ENCODE measurements around the gene HS2ST1. TPM values are rescaled to one million over a fixed set of nuclear protein-coding genes. Genes with fewer than 3 reads are reported as not detected.

Gene HS2ST1
- total RNA-seq, 1 experiment from 2014 or later: 35.0 TPM

- H3K79me2 ChIP-seq (ENCODE audit: low read depth): no peaks in the 10 kb centered on the region
- H3K9me3 ChIP-seq (ENCODE audit: insufficient read depth, low read depth): peaks cover 4% of the 10 kb centered on the region; the same call in 1 of the 2 replicates
- intact Hi-C loops (cut with micrococcal nuclease; ENCODE audit: unreplicated experiment): loop anchor here (1.0 to 10.0 kb wide), 4 partner anchors 8 to 664 kb away; no protein-coding TSS in a partner anchor
- no peaks in the 10 kb centered on the region for H3K36me3 ChIP-seq (ENCODE audit: low read depth)
- ChIA-PET CTCF (no interaction called here), POLR2A (ENCODE audit: unreplicated experiment) (interaction anchor here (0.6 kb wide), 1 partner anchor 84 kb away, joined by 3 read pairs; no protein-coding TSS in a partner anchor)
- peak overlapping the region; percentile 67 for H3K27ac ChIP-seq
- BruUV-seq (replicated peaks): no TSS peak
- H3K4me2 ChIP-seq: peak overlapping the region; percentile 49
- H4K20me1 ChIP-seq (ENCODE audit: insufficient read depth): no peaks in the 10 kb centered on the region
- peaks cover 18% of the 10 kb centered on the region for H3F3A ChIP-seq (ENCODE audit: insufficient read depth, low read depth)
- H3K9me2 ChIP-seq (ENCODE audit: insufficient read depth): no peaks in the 10 kb centered on the region
- no peaks in the 10 kb centered on the region for H3K27me3 ChIP-seq (ENCODE audit: insufficient read depth, low read depth)
- peak; percentile 75 to 97 for DNase-seq
- TF ChIP-seq EZH2 (IDR thresholded peaks at IDR 0.05; ENCODE audit: low read depth) (no peak), CTCF (conservative IDR thresholded peaks at IDR 0.05) (no peak)
- H2AFZ ChIP-seq: no peak overlapping the region
- H3K4me1 ChIP-seq (replicated peaks; ENCODE audit: insufficient read depth): peaks cover 26% of the 10 kb centered on the region
- H3K4me3 ChIP-seq: no peak overlapping the region
Measured at GRCh38 chr1:87140831-87141540, 226.6 kb downstream of the HS2ST1 start.

DNA sequence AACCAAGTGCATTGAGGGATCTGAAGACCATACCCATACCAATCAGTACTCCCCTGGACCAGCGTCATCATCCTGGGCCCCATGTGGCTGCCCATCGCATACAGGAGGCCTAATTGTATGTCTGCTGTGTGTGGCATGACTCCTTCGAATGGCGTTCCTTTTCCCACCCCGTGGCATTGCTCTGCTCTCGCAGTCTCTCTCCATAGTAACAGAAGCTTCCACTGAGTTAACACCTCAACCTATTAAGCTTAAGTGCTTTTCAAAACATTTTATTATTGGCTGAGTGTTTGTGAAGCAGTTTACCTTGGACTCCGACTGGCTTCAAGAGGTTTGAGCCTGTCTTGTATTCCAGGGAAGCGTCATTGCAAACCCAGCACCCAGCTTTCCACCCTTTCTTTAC is 227.1 kb downstream of the HS2ST1 start:
- Histone ChIP-seq H3K27ac (peak overlapping the region; percentile 67), H3K36me3 (ENCODE audit: low read depth) (no peaks in the 10 kb centered on the region), H3K4me3 (no peak overlapping the region), H3K9me3 (ENCODE audit: insufficient read depth, low read depth) (peaks cover 4% of the 10 kb centered on the region; the same call in 1 of the 2 replicates), H3K79me2 (ENCODE audit: low read depth) (no peaks in the 10 kb centered on the region), H2AFZ (no peak overlapping the region), H3F3A (ENCODE audit: insufficient read depth, low read depth) (peaks cover 18% of the 10 kb centered on the region), H3K4me1 (replicated peaks; ENCODE audit: insufficient read depth) (peaks cover 26% of the 10 kb centered on the region), H4K20me1 (ENCODE audit: insufficient read depth) (no peaks in the 10 kb centered on the region), H3K9me2 (ENCODE audit: insufficient read depth) (no peaks in the 10 kb centered on the region), H3K4me2 (peak overlapping the region; percentile 49), H3K27me3 (ENCODE audit: insufficient read depth, low read depth) (no peaks in the 10 kb centered on the region)
- DNase-seq: no peak
- TF ChIP-seq EZH2 (IDR thresholded peaks at IDR 0.05; ENCODE audit: low read depth) (no peak), CTCF (conservative IDR thresholded peaks at IDR 0.05) (no peak)
- no TSS peak for BruUV-seq (replicated peaks)
- intact Hi-C loops (cut with micrococcal nuclease; ENCODE audit: unreplicated experiment): loop anchor here (1.0 to 10.0 kb wide), 4 partner anchors 8 to 663 kb away; no protein-coding TSS in a partner anchor
- CTCF ChIA-PET: no interaction called here
- POLR2A ChIA-PET (ENCODE audit: unreplicated experiment): interaction anchor here (0.6 kb wide), 1 partner anchor 83 kb away, joined by 3 read pairs; no protein-coding TSS in a partner anchor

GRCh38 chr1:87143413-87144135 is 229.1 kb downstream of the HS2ST1 start:
- TF ChIP-seq EZH2 (IDR thresholded peaks at IDR 0.05; ENCODE audit: low read depth) (no peak), CTCF (conservative IDR thresholded peaks at IDR 0.05) (no peak)
- H3K79me2 ChIP-seq (ENCODE audit: low read depth): no peaks in the 10 kb centered on the region
- POLR2A ChIA-PET (ENCODE audit: unreplicated experiment): interaction anchor here (0.5 kb wide), 1 partner anchor 173 kb away, joined by 4 read pairs; no protein-coding TSS in a partner anchor
- H3K9me3 ChIP-seq (ENCODE audit: insufficient read depth, low read depth): peaks cover 4% of the 10 kb centered on the region; the same call in 1 of the 2 replicates
- H2AFZ ChIP-seq: no peak overlapping the region
- no peaks in the 10 kb centered on the region for H4K20me1 ChIP-seq (ENCODE audit: insufficient read depth)
- BruUV-seq (replicated peaks): no TSS peak
- peaks cover 29% of the 10 kb centered on the region for H3K4me1 ChIP-seq (replicated peaks; ENCODE audit: insufficient read depth)
- H3K27me3 ChIP-seq (ENCODE audit: insufficient read depth, low read depth): no peaks in the 10 kb centered on the region
- no peak overlapping the region for H3K27ac ChIP-seq
- H3K36me3 ChIP-seq (ENCODE audit: low read depth): no peaks in the 10 kb centered on the region
- CTCF ChIA-PET: no interaction called here
- no peaks in the 10 kb centered on the region for H3K9me2 ChIP-seq (ENCODE audit: insufficient read depth)
- H3K4me3 ChIP-seq: no peak overlapping the region
- intact Hi-C loops (cut with micrococcal nuclease; ENCODE audit: unreplicated experiment): loop anchor here (10.0 kb wide), 1 partner anchor 661 kb away; no protein-coding TSS in a partner anchor
- no peak for DNase-seq
- no peak overlapping the region for H3K4me2 ChIP-seq
- H3F3A ChIP-seq (ENCODE audit: insufficient read depth, low read depth): peaks cover 21% of the 10 kb centered on the region

All from PC-9 (cell line).